Fibroblast of skin of right quadriceps (primary cell): ENCODE data around the gene VTN.
A peak's percentile ranks its signal among the peaks of the same experiment; 100 is the strongest.

Source experiments
- DNase-seq: peaks from one replicate; pipeline ENCODE4 v3.0.0-alpha.2; 2013

Gene VTN

GRCh38 chr17:28368306-28368831 lies 1.7 kb downstream of the VTN start:
- no peak for DNase-seq

GRCh38 chr17:28367641-28368305 lies 2.3 kb downstream of the VTN start:
- no peak for DNase-seq

- no peak for DNase-seq
Observed at GRCh38 chr17:28366605-28367004, 3.5 kb downstream of the VTN start.

GRCh38 chr17:28365487-28365886 lies 4.6 kb downstream of the VTN start:
- DNase-seq: no peak

- DNase-seq: no peak
Observed at GRCh38 chr17:28364665-28365363, 5.3 kb downstream of the VTN start, which contains the start of gene SEBOX. Gene SEBOX, minus strand, starts transcription at chr17:28365199. Its CDS starts 48 bp downstream, at chr17:28365151.

GRCh38 chr17:28363776-28364650 lies 6.1 kb downstream of the VTN start:
- no peak for DNase-seq

- no peak for DNase-seq
Observed at GRCh38 chr17:28363186-28363585, 6.9 kb downstream of the VTN start.

GRCh38 chr17:28357901-28358197 lies 12.3 kb downstream of the VTN start:
- DNase-seq: no peak

- peak; percentile 94 for DNase-seq
Observed at GRCh38 chr17:28357061-28357900, 12.8 kb downstream of the VTN start, which contains the start of gene POLDIP2. Gene POLDIP2, minus strand, starts transcription at chr17:28357527. Its CDS starts 79 bp downstream, at chr17:28357448.

- no peak for DNase-seq
Observed at GRCh38 chr17:28350271-28350670, 19.8 kb downstream of the VTN start.

- DNase-seq: no peak
Observed at GRCh38 chr17:28348979-28349378, 21.1 kb downstream of the VTN start.

GRCh38 chr17:28347261-28347891 lies 22.7 kb downstream of the VTN start:
- peak; percentile 85 for DNase-seq

GRCh38 chr17:28346746-28347246 lies 23.3 kb downstream of the VTN start:
- no peak for DNase-seq

- no peak for DNase-seq
Observed at GRCh38 chr17:28346199-28346580, 23.9 kb downstream of the VTN start.

- no peak for DNase-seq
Observed at GRCh38 chr17:28345419-28346198, 24.5 kb downstream of the VTN start.

GRCh38 chr17:28344435-28344901 lies 25.6 kb downstream of the VTN start:
- no peak for DNase-seq

GRCh38 chr17:28344011-28344410 lies 26.1 kb downstream of the VTN start:
- DNase-seq: no peak

- DNase-seq: no peak
Observed at GRCh38 chr17:28343491-28343932, 26.6 kb downstream of the VTN start.

GRCh38 chr17:28342313-28342712 lies 27.8 kb downstream of the VTN start:
- no peak for DNase-seq

- no peak for DNase-seq
Observed at GRCh38 chr17:28341516-28341915, 28.6 kb downstream of the VTN start.

- DNase-seq: no peak
Observed at GRCh38 chr17:28340374-28340773, 29.7 kb downstream of the VTN start.
